HG03457 (cell line): Measurements from ENCODE around the gene C16orf74.

ENCODE experiments used
- ATAC-seq: cut with Tn5 transposase; IDR thresholded peaks from one replicate; pipeline ENCODE4 v1.9.1; 2021; ENCODE audit warnings: moderate number of reproducible peaks; ENCODE audit not compliant: unreplicated experiment

C16orf74 gene

GRCh38 chr16:85750827-85751697 is at the start of gene C16orf74:
TSS of gene C16orf74 (minus strand) at chr16:85751096. CDS start at chr16:85735217, 15,879 bp downstream.
- no peak for ATAC-seq

DNA sequence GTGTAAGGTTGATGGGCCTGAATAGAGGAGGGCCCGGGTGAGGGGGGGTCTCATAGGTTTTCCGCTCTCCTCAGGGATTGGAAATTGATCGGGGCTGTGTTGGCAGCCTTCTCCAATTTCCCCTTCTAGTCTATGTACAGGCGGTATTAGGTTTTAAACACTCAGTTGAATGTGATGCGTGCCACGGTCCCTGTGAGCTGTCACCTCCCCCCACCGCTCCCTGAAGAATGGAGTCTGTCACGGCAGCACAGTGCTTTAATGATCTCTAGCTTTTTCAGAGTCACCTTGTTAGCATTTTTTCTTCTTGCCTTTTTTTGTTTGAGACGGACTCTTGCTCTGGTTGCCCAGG is 49.4 kb upstream of the C16orf74 start:
- ATAC-seq = no peak

DNA sequence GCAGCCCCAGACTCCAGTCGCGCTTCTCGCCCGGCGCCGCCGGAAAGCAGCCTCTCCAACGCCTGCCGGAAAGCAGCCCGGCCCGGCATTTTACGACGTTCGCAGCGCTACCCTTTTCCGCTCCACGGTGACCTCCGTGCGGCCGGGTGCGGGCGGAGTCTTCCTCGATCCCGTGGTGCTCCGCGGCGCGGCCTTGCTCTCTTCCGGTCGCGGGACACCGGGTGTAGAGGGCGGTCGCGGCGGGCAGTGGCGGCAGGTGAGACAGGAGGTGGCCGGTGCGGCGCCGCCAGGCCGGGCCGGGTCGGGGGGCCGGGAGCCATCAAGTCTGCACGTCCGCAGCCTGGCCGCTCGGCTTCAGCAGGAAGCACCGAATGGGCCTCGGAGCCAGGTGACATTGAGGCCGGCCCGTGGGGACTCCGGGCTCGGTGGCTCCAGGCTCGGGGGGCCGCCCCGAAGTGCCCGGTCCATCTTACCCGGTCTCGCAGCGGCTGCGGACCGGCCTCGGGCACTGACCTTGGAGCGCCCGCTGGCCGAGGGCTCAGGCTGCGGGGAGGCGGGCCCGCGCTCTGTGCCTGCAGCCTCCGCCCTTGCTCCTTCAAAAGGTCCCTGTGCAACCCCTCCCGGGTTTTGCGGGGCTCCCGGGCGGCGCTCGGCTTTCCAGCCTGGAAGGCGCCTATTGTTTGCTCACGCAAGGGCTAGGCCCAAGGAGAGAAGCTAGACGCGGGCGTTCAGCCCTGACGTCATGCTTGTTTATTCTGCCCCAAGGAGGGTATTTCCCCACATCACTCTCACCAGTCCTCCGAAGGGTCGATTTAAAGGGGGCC is 48.8 kb upstream of the C16orf74 start, which contains the start of the genes COX4I1 and EMC8:
COX4I1 (plus strand) TSS at position 199 of the 824 bp plus-strand sequence. CDS start 1,511 bp downstream, outside the sequence.
EMC8 (minus strand) TSS at position 48 of the 824 bp plus-strand sequence. CDS start 249 bp downstream, outside the sequence.
- ATAC-seq = peak; percentile 55

DNA sequence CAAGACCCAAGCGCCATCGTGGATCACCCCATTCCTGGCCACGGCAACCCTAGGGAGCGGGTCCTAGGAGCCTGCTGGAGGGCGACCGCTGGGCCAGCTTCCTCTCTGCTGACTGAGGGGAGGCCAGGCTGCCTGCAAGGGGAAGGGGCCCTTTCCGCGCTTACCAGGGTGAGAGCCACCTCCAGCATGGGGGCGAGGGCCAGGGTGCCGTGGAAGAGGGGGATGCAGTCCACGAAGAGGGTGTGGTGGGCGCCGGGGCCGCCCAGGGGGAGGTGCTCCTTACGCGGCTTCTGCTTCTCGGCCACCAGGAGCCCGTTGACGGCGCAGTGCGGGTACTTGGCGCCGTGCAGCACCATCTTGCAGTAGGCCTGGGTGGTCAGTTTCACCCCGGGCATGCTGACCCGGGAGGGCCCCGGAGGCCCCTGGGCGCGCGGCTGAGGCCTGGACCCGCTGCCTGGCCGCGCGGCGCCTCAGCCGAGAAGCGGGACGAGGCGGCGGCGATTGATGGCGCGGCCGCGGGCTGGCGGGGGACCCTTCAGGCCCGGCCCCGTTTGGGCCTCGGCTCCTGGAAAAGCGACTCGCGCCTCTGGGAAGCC is 48.1 kb upstream of the C16orf74 start:
- peak; percentile 26 for ATAC-seq

DNA sequence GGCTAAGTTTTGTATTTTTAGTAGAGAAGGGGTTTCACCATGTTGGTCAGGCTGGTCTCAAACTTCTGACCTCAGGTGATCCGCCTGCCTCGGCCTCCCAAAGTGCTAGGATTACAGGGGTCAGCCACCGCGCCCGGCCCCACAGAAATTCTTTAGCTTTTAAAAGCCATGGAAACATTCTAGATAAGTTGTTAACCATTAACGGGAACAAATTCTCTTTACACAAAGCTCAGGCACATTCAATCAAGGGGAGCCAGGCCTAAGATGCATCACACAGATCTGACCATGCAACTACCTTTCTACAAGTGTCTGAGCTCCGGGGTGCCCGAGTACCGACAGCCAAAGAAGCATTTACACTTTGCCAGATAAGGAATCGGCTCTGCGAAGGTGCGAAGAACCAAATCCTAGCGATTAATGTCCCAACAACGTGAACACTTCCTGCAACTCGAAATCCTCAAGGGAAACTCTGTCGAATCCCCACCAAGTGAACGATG is 47.4 kb upstream of the C16orf74 start:
- ATAC-seq = no peak

DNA sequence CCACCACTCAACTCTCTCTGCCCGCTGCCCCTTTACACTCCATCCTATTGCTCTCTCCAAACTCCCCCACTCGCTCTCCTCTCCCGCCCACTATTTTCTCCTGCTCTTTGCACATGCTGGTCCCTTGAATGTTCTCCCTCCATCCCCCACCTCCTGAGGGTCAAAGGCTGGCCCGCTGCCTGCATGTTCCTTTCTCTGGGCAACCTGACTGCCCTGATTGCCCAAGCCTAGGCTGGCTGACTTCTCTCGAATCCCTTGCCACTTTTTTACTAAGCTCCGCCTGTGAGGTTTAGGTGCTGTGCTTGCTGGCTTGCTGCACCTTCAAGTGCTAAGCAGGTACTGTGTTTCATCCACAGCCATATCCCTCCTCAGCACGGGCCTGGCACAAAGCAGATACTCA is 45.7 kb upstream of the C16orf74 start:
- no peak for ATAC-seq

GRCh38 chr16:85796152-85796551 is 45.3 kb upstream of the C16orf74 start:
- no peak for ATAC-seq

DNA sequence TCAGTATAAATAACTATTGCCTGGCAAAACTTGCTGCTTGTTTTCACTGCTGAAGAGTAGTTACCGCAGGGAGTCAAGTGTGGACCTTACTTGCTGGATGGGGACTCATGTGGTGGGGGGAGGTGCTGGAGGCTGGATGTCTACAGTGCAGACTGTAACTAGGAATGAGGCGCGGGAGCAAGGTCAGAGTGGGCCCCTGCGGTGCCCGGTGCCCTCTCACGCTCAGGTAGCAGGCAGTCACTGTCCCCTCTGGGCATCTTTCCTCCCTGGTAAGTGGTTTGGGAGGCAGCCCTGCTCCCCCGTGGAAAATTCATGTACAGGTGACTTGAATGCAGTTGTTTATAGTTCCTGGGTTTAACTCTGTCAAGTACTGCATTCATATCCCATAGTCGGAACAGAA is 43.8 kb upstream of the C16orf74 start:
- no peak for ATAC-seq

DNA sequence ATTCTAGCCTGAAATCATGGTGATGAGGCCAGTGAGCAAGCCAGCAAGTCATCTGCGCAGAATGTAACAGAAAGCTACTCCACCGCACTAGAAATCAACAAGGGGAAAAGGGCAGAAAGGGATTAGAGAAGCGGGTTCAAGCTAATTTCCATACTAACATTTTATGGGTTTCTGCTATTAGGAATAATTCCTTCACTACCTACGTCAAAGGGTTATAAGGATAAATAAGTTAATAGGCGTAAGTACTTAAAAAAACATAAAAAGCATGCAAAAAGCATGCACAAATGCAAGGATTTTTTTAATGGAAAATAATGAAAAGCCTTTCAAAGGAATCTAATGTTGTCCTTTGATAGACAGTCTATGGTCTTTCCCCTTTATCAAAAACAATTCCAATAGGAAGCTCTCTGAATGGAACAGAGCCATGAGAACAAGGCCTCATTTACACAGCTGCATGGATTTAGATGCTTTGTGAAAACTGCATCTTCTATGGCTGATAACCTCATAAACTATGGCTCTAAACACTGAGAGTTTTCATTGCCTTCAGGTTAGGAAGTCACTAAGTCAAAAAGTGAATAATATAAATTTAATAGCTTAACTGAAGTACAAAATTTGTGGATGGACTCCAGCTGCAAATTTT is 42.9 kb upstream of the C16orf74 start:
- no peak for ATAC-seq

DNA sequence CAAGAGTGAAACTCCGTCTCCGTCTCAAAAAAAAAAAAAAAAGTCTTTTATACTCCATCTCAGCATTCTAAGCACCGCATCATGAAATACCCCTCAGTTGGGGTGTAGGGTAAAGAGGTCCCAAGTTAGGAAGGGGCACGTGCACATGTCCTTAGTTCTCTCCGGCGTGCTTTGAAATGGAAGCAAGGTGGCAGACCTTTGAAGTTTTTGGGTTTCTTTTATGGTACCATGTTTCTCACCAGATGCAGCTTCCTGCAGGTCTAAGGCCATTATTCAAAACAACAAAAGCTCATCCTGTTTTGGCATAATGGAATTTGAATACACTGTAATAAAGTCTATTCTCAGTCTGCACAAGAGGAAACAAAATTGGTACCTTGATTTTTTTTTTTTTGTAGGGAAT is 38.9 kb upstream of the C16orf74 start:
- no peak for ATAC-seq

- ATAC-seq = no peak
These were observed 37.9 kb upstream of the C16orf74 start for GRCh38 chr16:85788819-85789218.

- ATAC-seq = no peak
These were observed 35.0 kb upstream of the C16orf74 start for GRCh38 chr16:85785927-85786326.

GRCh38 chr16:85784813-85785212 is 33.9 kb upstream of the C16orf74 start:
- ATAC-seq = no peak

- ATAC-seq = no peak
These were observed 32.5 kb upstream of the C16orf74 start for GRCh38 chr16:85783441-85783840.

GRCh38 chr16:85782451-85782850 is 31.6 kb upstream of the C16orf74 start:
- ATAC-seq = no peak

GRCh38 chr16:85781695-85782370 is 30.9 kb upstream of the C16orf74 start:
- no peak for ATAC-seq

- no peak for ATAC-seq
These were observed 30.3 kb upstream of the C16orf74 start for GRCh38 chr16:85781156-85781555.

DNA sequence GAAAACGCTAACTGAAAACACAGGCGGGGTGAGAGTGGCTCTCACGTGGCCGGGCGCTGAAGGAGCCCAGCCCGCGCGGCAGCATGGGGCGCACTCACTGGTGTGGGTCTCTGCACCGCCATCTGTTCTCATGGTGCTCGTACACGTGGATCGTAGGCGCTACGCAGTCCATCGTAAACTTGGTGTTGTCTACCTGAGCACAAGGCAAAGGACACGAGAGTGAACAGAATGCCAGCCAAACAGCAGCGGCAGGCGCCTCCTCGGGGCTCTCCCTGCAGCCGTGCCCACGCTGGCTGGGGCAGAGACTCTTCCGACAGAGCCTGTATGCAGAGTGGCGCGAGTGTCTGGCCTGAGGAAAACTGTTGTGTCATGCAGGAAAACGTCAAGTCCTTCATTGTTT is 29.4 kb upstream of the C16orf74 start:
- ATAC-seq = no peak

- ATAC-seq = no peak
These were observed 28.0 kb upstream of the C16orf74 start for GRCh38 chr16:85778873-85779272.
